ENCODE results near the gene PRODH2.
"Not testable (repeated sequence)": the region's sequence is repeated elsewhere in the genome, so short reads cannot be mapped to it uniquely, and the experiment has no call there.

PRODH2 gene

DNA sequence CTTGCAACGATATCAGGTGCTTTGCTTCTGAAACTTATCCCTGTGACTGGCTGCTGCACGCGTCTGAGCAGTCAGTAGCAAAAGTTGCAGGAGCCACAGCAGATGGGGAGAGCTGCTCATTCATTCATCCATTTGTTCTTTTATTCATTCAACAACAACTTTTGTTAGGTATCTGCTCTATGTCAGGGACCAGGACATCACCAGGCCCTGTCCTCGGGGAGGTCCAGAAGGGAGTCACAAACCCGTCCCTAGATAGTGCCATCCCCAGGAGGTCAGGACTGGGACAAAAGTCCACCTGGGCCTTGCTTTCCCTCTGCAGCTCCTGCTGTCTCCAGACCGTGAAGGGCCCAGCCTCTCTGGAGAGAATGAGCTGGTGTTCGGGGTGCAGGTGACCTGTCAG is 34.7 kb downstream of the PRODH2 start:
- no peak for DNase-seq

DNA sequence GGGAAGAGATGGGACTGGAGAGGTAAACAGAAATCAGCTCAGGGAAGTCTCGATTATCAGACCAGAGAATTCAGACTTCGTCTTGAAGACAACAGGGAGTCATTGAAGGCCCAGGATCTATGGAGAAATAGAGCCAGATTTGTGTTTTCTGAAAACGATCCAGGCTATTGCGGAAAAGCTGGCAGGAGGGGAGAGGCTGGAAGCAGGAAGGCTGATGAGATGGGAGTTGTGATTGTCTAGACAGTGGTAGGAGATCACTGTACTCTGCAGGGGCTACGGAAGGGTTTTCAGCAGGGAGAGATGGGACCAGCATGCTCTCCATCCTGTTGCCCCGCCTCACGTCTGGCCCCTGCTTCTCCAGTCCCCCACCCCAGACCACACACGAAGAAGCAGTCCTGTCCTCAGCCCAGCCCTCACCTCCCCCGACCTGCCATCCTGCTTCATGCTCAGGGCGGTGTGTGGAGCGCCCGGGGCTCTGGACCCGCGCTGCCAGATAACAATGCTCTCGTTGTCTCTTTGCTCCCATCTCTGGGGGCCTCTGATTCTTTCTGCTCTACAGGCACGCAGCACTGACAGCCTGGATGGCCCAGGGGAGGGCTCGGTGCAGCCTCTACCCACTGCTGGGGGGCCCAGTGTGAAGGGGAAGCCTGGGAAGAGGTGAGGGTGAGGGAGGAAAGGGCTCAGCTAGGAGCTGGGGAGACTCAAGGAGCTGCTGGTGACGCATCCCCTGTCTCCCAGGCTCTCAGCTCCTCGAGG is 35.4 kb downstream of the PRODH2 start:
- DNase-seq = no peak

DNA sequence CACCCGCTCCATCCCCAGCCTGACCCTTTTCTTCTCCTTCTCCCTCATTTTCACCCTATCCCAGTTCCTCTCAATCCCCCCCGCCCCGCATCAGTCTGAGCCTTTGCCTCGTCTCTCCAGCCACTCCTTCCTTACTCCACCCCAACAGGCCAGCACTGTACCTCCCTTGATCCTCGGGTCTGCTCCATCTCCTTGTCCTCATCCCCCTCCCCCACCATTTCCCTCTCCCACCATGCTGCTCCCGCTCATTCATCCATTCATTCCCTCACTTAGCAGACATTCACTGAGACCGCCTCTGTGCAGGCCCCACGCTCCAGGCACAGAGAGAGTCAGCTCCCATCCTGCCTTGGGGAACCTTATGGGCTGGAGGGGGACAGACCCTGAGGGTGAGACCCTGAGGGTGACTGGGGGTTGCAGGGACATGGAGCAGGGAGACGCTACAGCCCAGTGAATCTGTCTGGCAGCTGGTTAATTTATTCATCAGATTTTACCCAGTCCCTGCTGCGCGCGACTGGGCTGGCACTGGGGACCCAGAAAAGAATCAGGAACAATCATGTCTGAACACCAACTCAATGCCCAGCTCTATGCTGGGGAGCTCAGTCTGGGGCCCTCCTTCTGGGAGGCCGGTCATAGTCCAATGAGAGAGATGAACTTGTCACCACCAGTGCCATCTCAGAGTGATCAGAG is 36.4 kb downstream of the PRODH2 start:
- no peak for DNase-seq

DNA sequence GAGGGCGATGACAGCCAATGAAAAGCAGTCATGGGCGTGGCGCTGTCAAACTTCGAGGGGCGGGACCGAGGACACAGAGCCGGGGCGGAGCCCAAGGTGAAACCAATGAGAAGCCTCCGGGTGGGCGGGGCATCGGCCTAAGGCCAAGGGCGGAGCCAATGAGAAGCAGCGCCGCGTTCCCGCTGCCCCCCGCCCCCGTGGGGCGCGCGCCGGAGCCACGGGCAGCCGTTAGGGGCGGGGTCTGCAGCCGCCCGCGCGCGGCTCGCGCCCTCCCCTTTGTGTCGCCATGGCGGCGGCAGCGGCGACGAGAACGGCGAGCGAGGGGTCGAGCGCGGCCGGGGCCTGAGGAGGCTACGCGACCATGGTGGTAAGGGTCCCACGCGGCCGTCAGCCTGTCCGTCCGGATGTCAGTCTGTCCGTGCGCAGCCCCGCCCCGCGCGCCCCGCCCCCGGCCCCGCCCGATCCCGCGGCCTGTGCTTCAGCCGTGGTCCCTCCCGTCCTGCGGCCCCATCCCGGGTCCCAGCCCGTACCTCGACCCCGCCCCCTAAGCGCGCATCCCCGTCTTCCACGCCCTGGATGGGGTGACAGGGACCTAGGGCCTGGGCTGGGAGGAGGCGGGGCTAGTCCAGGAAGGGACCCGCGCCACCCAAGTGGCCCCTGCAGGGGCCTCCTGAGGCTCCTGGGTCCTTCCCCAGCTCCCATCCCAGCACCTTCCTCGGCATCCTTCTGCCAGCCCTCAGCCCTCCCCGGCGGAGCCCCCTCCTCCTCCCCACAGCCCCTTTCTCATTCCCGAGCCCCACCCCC is 37.1 kb downstream of the PRODH2 start, which contains the start of gene ARHGAP33:
Gene ARHGAP33, plus strand, starts transcription at position 267 of the 804 bp plus-strand sequence. Its CDS starts 95 bp downstream, at position 362.
- DNase-seq = peak; percentile 93

DNA sequence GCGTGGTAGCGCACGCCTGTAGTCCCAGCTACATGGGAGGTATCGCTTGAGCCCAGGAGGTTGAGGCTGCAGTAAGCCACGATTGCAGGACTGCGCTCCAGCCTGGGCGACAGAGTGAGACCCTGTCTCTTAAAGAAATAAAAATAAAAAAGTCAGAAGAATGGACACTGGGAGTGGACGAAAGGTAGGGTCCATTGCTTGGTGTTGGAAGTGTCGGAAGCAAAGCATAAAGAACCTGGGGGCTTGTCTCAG is 37.7 kb downstream of the PRODH2 start:
- DNase-seq = no peak

DNA sequence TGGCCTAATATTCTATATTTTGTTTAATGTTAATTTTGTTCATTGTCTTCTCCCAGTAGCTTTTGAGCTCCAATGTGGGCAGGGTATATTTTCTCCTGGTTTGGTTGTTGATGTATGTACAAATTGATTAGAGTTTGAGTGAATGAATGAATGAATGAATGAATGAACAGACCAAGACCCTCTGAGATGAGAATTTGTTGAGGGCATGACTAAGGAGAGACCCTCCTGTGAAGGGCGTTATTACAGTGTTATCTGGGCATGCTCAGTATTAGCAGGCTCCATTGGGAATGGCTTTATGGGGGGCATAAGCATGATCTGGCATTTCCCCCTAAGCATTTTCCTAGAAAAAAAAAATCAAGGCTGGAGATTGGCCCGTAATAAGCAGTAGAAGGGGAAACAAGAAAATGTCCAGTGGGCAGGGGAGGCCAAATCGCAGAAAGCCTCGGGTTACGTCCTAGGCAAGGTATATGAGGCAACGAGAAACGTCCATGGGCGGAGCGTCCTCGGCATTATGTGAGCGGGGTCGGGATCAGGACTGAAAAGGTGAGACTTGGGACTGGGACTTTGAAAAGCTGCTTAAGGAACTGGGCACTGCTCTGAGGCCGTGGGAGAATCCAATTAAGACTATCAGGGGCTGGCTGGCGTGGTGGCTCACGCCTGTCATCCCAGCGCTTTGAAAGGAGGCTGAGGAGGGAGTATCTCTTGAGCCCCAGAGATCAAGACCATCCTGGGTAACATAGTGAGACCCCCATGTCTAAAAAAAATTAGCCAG is 38.2 kb downstream of the PRODH2 start:
- DNase-seq = no peak

DNA sequence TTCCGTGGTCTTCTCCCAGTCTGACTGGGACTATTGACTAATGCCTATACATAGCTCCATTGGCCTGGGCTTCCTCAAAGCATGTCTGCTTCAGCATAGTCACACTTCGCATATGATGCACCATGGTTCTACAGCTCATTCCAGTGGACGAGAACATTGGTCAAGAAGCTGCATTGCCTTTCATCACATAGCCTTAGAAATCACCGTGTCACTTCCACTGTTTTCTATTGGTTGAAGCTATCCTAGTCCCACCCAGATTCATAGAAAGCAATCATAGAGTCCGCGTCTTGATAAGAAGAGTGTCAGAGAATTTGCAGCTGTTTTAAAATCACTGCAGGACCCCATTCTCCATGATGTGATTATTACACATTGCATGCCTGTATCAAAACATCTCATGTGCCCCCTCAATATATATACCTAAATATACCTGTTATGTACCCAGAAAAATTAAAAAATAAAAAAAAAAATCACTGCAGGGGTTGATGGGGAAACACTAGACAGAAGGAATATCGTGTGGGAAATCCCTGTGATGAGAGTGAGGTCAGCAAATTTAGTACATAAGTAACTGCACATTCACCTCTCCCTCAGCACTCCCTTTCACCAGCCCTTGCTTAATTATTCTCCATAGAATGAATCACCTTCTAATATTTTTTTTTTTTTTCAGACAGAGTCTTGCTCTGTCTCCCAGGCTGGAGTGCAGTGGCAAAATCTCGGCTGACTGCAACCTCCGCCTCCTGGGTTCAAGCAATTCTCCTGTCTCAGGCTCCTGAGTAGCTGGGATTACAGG is 39.4 kb downstream of the PRODH2 start:
- DNase-seq = no peak

DNA sequence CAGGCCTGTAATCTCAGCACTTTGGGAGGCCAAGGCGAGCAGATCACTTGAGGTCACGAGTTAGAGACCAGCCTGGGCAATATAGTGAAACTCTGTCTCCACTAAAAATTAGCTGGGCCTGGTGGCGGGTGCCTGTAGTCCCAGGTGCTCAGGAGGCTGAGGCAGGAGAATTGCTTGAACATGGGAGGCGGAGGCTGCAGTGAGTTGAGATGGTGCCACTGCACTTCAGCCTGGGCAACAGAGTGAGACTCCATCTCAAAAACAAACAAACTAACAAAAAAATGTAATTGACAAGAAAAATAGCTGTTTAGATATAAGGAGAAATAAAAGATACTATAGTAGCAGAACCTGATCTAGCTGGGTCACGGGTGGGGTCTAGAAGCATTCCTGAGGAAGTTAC is 40.3 kb downstream of the PRODH2 start:
- DNase-seq = not testable (repeated sequence)

DNA sequence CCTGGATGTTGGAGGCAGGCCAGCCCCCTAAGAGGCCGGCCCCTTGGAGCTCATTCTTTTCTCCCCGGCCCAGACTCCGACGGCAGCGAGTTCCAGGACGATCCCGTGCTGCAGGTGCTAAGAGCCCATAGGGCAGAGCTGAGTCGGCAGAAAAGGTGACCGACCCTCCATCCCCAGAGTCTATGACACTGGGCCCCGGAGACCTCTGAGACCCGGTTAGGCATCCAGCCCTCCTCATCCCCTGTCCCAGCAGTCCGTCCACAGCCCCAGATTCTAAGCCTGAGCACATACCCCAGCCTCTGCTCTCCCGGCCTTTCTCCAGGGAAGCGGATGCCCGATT is 44.6 kb downstream of the PRODH2 start:
- no peak for DNase-seq

DNA sequence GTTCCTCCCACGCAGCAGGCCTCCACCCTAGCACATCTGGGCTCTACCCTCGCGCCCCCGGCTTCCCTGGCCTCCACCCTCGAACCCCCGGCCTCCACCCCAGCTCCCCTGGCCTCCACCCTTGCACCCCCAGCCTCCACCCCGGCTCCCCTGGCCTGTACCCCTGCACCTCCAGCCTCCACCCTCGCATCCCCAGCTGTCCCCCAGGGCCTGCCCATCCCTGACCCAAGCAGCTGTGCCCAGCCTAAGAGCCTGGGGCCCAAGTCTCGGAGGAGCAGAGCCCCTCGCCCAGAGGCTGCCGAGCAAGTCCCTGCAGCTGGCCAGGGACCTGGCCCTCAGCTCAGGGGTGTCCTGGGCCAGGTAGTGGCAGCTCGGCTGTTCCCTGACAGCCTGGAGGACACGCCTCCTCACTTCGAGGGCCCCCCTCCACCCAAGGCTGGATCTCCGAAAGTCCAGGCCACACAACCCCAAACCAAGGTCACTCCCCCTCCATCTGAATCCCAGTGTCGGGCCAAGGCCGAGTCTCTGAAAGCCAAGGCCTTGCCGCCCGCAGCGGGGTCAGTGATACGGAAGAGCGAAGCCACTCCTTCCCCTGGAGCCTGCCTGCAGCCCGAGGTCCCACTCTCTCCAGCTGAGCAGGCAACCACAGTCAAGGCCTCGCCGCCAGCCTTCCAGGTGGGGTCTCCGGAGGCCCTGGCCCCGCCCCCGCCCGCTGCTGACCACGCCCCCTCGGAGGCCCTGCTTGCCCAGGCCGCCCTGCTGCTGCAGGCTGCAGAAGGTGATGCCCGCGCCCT is 45.2 kb downstream of the PRODH2 start:
- DNase-seq = no peak

DNA sequence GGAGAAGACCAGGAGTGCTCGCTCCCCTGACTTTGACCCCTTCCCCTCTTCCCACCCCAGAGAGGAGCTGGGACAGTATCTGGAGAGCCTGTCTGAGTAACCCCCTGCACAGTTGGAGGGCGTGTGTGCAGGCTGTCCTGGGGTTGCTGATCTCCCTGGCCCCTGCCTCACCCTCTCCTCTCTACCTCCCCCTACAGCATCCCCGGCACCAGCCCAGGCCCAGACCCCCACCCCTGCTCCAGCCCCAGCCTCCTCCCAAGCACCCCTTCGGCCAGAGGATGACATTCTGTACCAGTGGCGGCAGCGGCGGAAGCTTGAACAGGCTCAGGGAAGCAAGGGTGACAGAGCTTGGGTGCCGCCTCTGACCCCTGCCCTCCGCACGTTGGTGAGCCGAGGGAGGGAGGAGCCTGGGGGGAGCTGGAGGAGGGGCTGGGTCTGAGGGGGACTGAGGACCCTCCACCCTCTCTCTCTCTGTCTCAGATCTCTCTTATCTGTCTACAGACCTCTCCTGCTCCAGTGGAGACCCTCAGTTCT is 46.0 kb downstream of the PRODH2 start:
- DNase-seq = no peak

DNA sequence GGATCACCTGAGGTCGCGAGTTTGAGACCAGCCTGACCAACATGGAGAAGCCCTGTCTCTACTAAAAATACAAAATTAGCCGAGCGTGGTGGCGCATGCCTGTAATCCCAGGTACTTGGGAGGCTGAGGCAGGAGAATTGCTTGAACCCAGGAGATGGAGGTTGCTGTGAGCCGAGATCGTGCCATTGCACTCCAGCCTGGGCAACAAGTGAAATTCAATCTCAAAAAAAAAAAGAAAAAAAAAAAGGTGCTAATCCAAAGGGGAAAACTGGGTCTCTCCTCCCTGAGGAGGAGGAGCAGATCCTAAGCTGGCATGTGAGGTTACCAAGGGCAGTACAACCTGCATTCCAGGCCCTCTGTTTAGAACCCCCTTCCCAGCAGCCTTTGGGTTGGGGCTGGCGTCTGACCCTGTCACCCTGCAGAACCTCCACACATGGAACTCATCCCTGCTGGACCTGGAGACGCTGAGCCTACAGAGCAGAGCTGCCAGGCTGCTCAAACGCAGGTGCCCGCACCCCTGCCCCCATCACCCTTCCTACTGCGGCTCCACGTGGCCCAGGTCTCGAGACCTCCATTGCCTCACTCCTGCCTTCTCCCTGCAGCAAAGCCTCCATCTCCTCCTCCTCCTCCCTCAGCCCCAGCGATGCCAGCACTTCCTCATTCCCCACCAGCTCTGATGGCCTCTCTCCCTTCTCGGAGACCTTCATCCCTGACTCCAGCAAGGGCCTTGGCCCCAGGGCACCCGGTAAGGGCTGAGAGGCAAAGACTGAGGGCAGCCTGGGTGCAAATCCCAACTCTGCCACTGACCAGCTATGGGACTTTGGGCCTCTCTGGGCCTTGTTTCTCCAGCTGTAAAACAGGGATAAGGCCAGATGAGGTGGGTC is 48.0 kb downstream of the PRODH2 start:
- no peak for DNase-seq

DNA sequence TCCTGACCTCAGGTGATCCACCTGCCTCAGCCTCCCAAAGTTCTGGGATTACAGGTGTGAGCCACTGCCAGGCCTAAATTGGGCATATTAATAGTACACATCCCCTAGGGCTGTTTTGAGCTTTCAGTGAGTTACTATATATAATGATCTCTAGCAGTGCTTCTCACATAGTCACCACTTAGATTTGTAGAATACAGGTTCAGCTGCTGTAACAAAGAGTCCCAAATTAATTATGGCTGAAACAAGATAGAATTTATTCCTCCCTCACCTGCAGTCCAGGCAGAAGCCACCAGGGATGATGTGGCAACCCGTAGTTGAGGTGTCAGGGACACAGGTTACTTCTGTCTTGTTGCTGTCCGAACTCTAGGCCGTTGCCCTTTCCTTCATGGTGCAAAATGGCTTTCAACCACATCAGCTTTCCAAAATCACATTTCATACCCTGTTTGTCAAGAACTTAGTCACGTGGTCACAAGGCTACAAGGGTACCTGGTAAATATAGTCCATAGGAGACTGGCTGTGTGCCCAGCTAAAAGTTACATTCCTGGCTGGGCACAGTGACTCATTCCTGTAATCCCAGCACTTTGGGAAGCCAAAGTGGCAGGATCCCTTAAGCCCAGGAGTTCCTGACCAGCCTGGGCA is 51.8 kb downstream of the PRODH2 start:
- DNase-seq = no peak

DNA sequence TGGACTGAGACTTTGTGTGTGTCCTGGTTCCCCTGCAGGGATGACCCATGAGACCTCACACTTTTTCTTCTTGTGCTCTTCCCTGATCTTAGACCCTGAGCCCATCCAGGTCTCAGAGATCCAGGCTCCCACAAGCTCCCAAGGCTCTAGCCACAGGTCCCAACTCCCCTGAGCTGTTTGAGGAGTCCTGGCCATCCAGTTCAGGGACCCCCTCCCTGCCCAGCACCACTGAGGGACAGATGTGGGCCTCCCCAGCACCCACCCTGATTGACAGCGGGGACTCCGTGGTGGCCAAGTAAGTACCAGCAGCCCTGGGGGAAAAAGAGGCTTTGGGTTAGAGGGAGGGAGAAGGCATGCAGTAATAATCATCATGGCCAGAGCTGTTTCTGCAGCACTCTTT is 52.9 kb downstream of the PRODH2 start:
- no peak for DNase-seq

DNA sequence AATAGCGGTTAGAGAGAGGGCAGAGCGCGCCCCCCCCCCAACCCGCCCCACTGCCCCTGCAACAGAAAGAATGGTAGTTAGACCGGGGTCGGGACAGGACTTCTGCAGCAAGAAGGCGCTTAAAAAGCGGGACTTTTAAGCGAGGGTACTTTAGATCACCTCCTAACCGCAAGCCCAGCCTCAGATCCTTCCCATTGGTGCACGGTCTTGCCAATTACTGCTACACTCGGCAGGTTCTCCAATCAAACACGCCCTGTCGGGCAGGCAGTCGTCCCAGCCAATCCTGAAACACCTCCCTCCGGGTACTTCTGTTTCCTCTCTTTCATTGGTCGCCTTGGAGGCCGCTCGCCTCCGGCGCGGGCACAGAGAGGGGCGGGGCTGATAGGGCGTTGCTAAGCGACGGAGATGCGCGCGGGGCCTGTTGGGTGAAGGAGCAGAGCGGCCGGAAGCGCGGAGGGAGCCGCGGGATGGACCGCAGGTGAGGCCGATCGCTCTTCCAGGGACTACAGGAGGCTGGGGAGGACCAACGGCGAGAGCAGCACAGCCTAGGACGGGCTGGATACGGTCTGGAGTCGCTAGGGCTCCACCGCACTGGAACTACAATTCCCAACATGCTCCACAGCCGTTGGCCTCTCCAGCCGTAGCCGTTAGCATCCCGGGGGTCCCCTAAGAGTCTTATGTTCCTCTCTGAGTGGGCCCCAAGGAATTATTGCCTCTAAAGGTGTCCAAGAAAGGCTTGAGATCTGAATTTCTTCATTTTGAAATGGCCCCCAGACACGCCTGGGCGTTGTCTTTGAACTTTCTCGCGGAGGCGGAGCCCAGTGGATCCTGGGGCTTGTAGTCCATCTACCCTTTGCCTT is 54.7 kb downstream of the PRODH2 start, which contains the start of gene PROSER3:
Gene PROSER3, plus strand, starts transcription at position 428 of the 860 bp plus-strand sequence. Its CDS starts 40 bp downstream, at position 468.
- peak; percentile 99 for DNase-seq

DNA sequence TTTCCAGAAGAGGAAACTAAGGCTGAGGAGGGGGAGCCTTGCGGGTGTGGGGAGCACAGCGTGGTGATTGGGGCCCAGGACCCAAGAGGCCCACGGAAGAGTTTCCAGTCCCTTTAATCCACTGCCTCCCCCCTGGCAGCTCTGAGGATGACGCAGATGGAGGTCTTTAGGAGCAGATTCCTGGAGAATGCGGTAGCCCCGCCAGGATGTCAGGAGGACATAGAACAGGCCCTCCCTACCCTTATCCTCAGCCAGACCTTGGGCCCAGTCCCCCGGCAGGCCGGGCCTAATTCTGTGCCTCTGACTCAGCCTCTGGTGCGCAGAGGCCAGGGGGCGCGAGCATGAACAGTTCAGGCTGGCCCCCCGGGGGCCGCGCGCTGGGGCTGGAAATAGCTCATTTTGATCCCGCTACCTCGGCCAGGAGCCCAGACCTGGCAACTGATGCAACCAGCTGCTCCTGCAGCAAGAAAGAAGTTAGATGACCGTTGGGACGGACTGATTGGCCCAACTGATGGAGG is 55.4 kb downstream of the PRODH2 start:
- peak; percentile 87 for DNase-seq

DNA sequence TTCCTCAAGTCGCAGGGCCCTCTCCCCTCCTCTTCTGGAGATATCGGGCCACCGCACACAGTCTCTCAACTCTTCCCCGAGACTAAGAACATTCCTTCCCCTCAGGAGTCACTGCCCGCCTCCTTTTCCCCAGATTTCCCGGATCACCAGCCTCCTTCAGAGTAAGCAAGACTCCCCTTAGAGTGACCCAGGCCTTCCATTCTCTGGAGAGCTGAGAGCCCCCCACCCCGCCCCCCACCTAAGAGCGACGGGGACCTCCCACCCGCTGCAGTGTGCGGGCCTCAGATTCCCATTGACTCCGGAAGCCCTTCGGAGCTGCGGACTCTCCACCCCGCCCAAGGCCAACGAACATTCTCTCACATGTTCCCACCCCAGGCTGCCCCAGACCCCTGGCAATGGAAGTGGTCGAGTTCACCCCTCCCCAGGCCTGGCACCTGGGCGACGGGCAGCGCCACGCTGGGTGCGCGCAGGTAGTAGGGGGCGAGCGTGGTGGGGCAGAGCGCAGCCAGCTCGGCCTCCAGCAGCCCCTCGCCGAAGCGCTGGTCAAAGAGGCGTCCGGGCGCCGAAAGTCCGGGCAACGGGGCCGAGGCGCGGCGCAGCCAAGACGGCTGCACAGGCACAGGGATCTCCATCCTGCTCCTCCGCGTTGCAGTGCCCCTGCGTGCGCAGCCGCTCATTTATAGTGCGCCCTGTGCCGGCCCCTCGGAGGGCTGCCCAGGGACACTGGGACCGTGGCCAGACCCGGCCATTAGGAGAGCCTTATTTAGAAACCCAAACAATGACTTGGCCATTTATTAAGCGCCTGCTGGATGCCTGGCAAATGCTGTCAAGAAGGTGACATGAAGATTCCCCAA is 56.0 kb downstream of the PRODH2 start, which contains the start of gene HSPB6:
Gene HSPB6, minus strand, starts transcription at position 653 of the 854 bp plus-strand sequence. Its CDS starts 21 bp downstream, at position 632.
- peak; percentile 53 for DNase-seq
